Fibroblast of lung (primary cell): Measurements from ENCODE around the gene ABHD15.

Experiments
- CTCF ChIP-seq, 2 donors: IDR thresholded peaks in 1 of 2; conservative IDR thresholded peaks in 1 of 2; 1 replicate in 1 of 2; 2 replicates in 1 of 2; pipeline ENCODE4 v1.5.1; 2011 to 2012; ENCODE audit warnings: low read length in 2 of 2, control low read depth in 1 of 2, inconsistent platforms in 1 of 2, low read depth in 1 of 2, mild to moderate bottlenecking in 1 of 2
- EZH2 ChIP-seq: IDR thresholded peaks from 2 replicates; pipeline ENCODE4 v1.5.1; 2012; ENCODE audit warnings: low read length, control low read depth, mild to moderate bottlenecking; ENCODE audit errors: missing control alignments

DNA sequence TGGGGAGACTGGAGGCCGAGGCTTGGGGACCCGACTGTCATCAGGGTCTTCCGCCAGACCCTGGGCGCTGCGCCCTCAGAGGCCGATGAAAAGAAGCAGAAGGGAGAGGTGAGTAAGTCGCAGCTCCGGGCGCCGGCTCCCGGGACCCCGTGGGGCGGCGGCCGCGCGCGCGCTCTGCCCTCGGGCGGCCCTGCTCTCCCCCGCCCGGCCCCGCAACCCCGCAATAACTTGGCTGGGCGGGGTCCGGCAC, 392 bp upstream of the ABHD15 start:
- TF ChIP-seq CTCF (conservative IDR thresholded peaks at IDR 0.05 in 1 of 2, IDR thresholded peaks at IDR 0.05 in 1 of 2; ENCODE audit: low read depth in 1 of 2, low read length in 2 of 2) (no peak), EZH2 (no peak)
